ENCODE data around the gene PSTPIP2. TPM values are rescaled to one million over a fixed set of nuclear protein-coding genes. Genes with fewer than 3 reads are reported as not detected.
"Not testable (repeated sequence)": the region's sequence is repeated elsewhere in the genome, so short reads cannot be mapped to it uniquely, and the experiment has no call there.

The PSTPIP2 gene
- total and polyA plus RNA-seq, 4 experiments from 2014 or later = 10.9 to 19.7 (median 13.7) TPM

GRCh38 chr18:45995461-45995860, 76.6 kb downstream of the PSTPIP2 start:
- Mint-ChIP-seq H3K27me3 (no peaks in the 10 kb centered on the region), H3K4me1 (peaks cover 25 to 46% (median 37%) of the 10 kb centered on the region in 4 donors), H3K4me3 (no peak overlapping the region), H3K27ac (peak overlapping the region in 3 of 7 donors; percentile 55 to 77 (median 69)), H3K36me3 (peaks cover 14 to 17% of the 10 kb centered on the region in 2 donors), H3K9me3 (no peaks in the 10 kb centered on the region)
- Histone ChIP-seq H3K27me3 (ENCODE audit: insufficient read depth, low read length) (no peaks in the 10 kb centered on the region), H3K4me1 (ENCODE audit: insufficient read depth, low read length) (peaks cover 43% of the 10 kb centered on the region), H3K27ac (ENCODE audit: low read depth, low read length) (no peak overlapping the region), H3K36me3 (ENCODE audit: insufficient read depth, low read length) (no peaks in the 10 kb centered on the region), H3K4me3 (ENCODE audit: low read length in 2 of 2) (no peak overlapping the region), H3K9me3 (ENCODE audit: control insufficient read depth in 1 of 2, low read length in 2 of 2) (no peaks in the 10 kb centered on the region)
- POLR2A ChIA-PET (ENCODE audit: partially characterized antibody) = interaction anchor here (0.6 to 1.4 kb wide), 2 partner anchors 103 to 167 kb away, joined by 3 to 4 read pairs; partner anchors contain the start of gene ATP5F1A
- no peak for DNase-seq
- intact Hi-C loops (cut with micrococcal nuclease) = loop anchor here (5.0 kb wide), 2 partner anchors 47 to 77 kb away; partner anchors contain the start of gene PSTPIP2
- CTCF ChIA-PET (ENCODE audit: partially characterized antibody) = interaction anchor here (1.4 to 2.7 kb wide), 2 partner anchors 21 to 78 kb away, joined by 4 to 7 read pairs; no protein-coding TSS in a partner anchor

- DNase-seq = no peak
- POLR2A ChIA-PET (ENCODE audit: partially characterized antibody) = interaction anchor here (1.2 kb wide), 1 partner anchor 17 kb away, joined by 4 read pairs; no protein-coding TSS in a partner anchor
- Mint-ChIP-seq H3K4me3 (no peak overlapping the region), H3K9me3 (no peaks in the 10 kb centered on the region), H3K4me1 (peaks cover 14 to 29% (median 22%) of the 10 kb centered on the region in 4 donors), H3K27me3 (no peaks in the 10 kb centered on the region), H3K36me3 (peaks cover 31% of the 10 kb centered on the region in 2 donors), H3K27ac (no peak overlapping the region)
- Histone ChIP-seq H3K4me1 (ENCODE audit: insufficient read depth, low read length) (peaks cover 23% of the 10 kb centered on the region), H3K27ac (ENCODE audit: low read depth, low read length) (no peak overlapping the region), H3K36me3 (ENCODE audit: insufficient read depth, low read length) (no peaks in the 10 kb centered on the region), H3K4me3 (ENCODE audit: low read length in 2 of 2) (no peak overlapping the region), H3K27me3 (ENCODE audit: insufficient read depth, low read length) (no peaks in the 10 kb centered on the region), H3K9me3 (ENCODE audit: control insufficient read depth in 1 of 2, low read length in 2 of 2) (no peaks in the 10 kb centered on the region)
- CTCF ChIA-PET (ENCODE audit: partially characterized antibody) = interaction anchor here (1.1 to 3.3 kb wide), 2 partner anchors 17 to 80 kb away, joined by 4 to 8 read pairs; no protein-coding TSS in a partner anchor
- intact Hi-C loops (cut with micrococcal nuclease) = no loop called here
Observed at GRCh38 chr18:45993438-45993837, 78.6 kb downstream of the PSTPIP2 start.

DNA sequence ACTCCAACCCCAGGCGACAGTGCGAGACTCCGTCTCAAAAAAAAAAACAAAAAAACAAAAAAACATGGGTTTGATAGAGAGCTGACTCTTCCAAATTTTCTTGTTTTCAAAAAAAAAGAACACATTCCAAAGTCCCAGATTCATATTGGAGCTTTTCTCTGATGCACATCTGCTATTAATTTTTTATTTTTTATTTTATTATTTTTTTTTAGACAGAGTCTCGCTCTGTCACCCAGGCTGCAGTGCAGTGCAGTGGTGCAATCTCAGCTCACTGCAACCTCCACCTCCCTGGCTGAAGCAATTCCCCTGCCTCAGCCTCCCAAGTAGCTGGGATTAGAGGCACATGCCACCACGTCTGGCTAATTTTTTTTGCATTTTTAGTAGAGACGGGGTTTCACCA, 79.5 kb downstream of the PSTPIP2 start:
- H3K4me3 ChIP-seq (ENCODE audit: low read length in 2 of 2); H3K9me3 ChIP-seq (ENCODE audit: control insufficient read depth in 1 of 2, low read length in 2 of 2); H3K9me3 Mint-ChIP-seq; POLR2A ChIA-PET (ENCODE audit: partially characterized antibody); H3K27me3 Mint-ChIP-seq; H3K27ac Mint-ChIP-seq; intact Hi-C loops (cut with micrococcal nuclease); H3K27me3 ChIP-seq (ENCODE audit: insufficient read depth, low read length); DNase-seq; H3K27ac ChIP-seq (ENCODE audit: low read depth, low read length); H3K4me3 Mint-ChIP-seq; H3K36me3 ChIP-seq (ENCODE audit: insufficient read depth, low read length): not testable (repeated sequence)
- H3K4me1 ChIP-seq (ENCODE audit: insufficient read depth, low read length) = peaks cover 14% of the 10 kb centered on the region
- Mint-ChIP-seq H3K36me3 (peaks cover 37 to 38% of the 10 kb centered on the region in 2 donors), H3K4me1 (peaks cover 5 to 21% (median 13%) of the 10 kb centered on the region in 4 donors)
- CTCF ChIA-PET (ENCODE audit: partially characterized antibody) = interaction anchor here (0.9 to 3.3 kb wide), 2 partner anchors 81 to 327 kb away, joined by 3 to 8 read pairs; no protein-coding TSS in a partner anchor

- Mint-ChIP-seq H3K36me3 (peaks cover 37 to 43% of the 10 kb centered on the region in 2 donors), H3K4me3 (no peak overlapping the region)
Observed at GRCh38 chr18:45991788-45992187, 80.3 kb downstream of the PSTPIP2 start.

GRCh38 chr18:45984546-45985235, 87.4 kb downstream of the PSTPIP2 start:
- H3K36me3 Mint-ChIP-seq = peaks cover 18 to 26% of the 10 kb centered on the region in 2 donors
- peaks cover 0 to 1% (median 0%) of the 10 kb centered on the region in 8 donors for H3K9me3 Mint-ChIP-seq
- ChIA-PET CTCF (ENCODE audit: partially characterized antibody) (interaction anchor here (3.0 kb wide), 1 partner anchor 89 kb away, joined by 14 read pairs; no protein-coding TSS in a partner anchor), POLR2A (ENCODE audit: partially characterized antibody) (no interaction called here)
- no peak for DNase-seq
- Histone ChIP-seq H3K27me3 (ENCODE audit: insufficient read depth, low read length) (no peaks in the 10 kb centered on the region), H3K9me3 (ENCODE audit: control insufficient read depth in 1 of 2, low read length in 2 of 2) (no peaks in the 10 kb centered on the region), H3K36me3 (ENCODE audit: insufficient read depth, low read length) (no peaks in the 10 kb centered on the region), H3K4me1 (ENCODE audit: insufficient read depth, low read length) (no peaks in the 10 kb centered on the region), H3K4me3 (ENCODE audit: low read length in 2 of 2) (no peak overlapping the region), H3K27ac (ENCODE audit: low read depth, low read length) (no peak overlapping the region)
- intact Hi-C loops (cut with micrococcal nuclease) = no loop called here
- H3K4me1 Mint-ChIP-seq = no peaks in the 10 kb centered on the region
- H3K4me3 Mint-ChIP-seq = no peak overlapping the region
- H3K27ac Mint-ChIP-seq = peak overlapping the region in 1 of 7 donors; percentile 48
- no peaks in the 10 kb centered on the region for H3K27me3 Mint-ChIP-seq

More at GRCh38 chr18:45991788-45992187, 80.3 kb downstream of the PSTPIP2 start:
- POLR2A ChIA-PET (ENCODE audit: partially characterized antibody) = no interaction called here
- DNase-seq = no peak
- H3K4me3 ChIP-seq (ENCODE audit: low read length in 2 of 2) = no peak overlapping the region
- no peaks in the 10 kb centered on the region for H3K9me3 Mint-ChIP-seq
- no peak overlapping the region for H3K27ac ChIP-seq (ENCODE audit: low read depth, low read length)
- H3K27ac Mint-ChIP-seq = no peak overlapping the region
- H3K27me3 Mint-ChIP-seq = no peaks in the 10 kb centered on the region
- peaks cover 5 to 15% (median 7%) of the 10 kb centered on the region in 4 donors for H3K4me1 Mint-ChIP-seq
- intact Hi-C loops (cut with micrococcal nuclease) = no loop called here
- no peaks in the 10 kb centered on the region for H3K9me3 ChIP-seq (ENCODE audit: control insufficient read depth in 1 of 2, low read length in 2 of 2)
- CTCF ChIA-PET (ENCODE audit: partially characterized antibody) = interaction anchor here (0.9 to 3.3 kb wide), 2 partner anchors 82 to 326 kb away, joined by 3 to 8 read pairs; no protein-coding TSS in a partner anchor
- no peaks in the 10 kb centered on the region for H3K27me3 ChIP-seq (ENCODE audit: insufficient read depth, low read length)
- peaks cover 9% of the 10 kb centered on the region for H3K4me1 ChIP-seq (ENCODE audit: insufficient read depth, low read length)
- no peaks in the 10 kb centered on the region for H3K36me3 ChIP-seq (ENCODE audit: insufficient read depth, low read length)

- H3K27me3 ChIP-seq (ENCODE audit: insufficient read depth, low read length) = no peaks in the 10 kb centered on the region
- Mint-ChIP-seq H3K27ac (no peak overlapping the region), H3K4me1 (peaks cover 0 to 7% (median under 1%) of the 10 kb centered on the region in 4 donors), H3K9me3 (peaks cover 0 to 1% (median 0%) of the 10 kb centered on the region in 8 donors), H3K36me3 (peaks cover 0 to 3% of the 10 kb centered on the region in 2 donors), H3K27me3 (no peaks in the 10 kb centered on the region), H3K4me3 (no peak overlapping the region)
- DNase-seq = no peak
- H3K4me3 ChIP-seq (ENCODE audit: low read length in 2 of 2) = no peak overlapping the region
- H3K36me3 ChIP-seq (ENCODE audit: insufficient read depth, low read length) = no peaks in the 10 kb centered on the region
- H3K27ac ChIP-seq (ENCODE audit: low read depth, low read length) = no peak overlapping the region
- intact Hi-C loops (cut with micrococcal nuclease) = no loop called here
- POLR2A ChIA-PET (ENCODE audit: partially characterized antibody) = no interaction called here
- H3K9me3 ChIP-seq (ENCODE audit: control insufficient read depth in 1 of 2, low read length in 2 of 2) = no peaks in the 10 kb centered on the region
- CTCF ChIA-PET (ENCODE audit: partially characterized antibody) = interaction anchor here (1.2 to 3.0 kb wide), 3 partner anchors 7 to 92 kb away, joined by 3 to 14 read pairs (median 6); no protein-coding TSS in a partner anchor
- no peaks in the 10 kb centered on the region for H3K4me1 ChIP-seq (ENCODE audit: insufficient read depth, low read length)
Observed at GRCh38 chr18:45981821-45982220, 90.2 kb downstream of the PSTPIP2 start.

DNA sequence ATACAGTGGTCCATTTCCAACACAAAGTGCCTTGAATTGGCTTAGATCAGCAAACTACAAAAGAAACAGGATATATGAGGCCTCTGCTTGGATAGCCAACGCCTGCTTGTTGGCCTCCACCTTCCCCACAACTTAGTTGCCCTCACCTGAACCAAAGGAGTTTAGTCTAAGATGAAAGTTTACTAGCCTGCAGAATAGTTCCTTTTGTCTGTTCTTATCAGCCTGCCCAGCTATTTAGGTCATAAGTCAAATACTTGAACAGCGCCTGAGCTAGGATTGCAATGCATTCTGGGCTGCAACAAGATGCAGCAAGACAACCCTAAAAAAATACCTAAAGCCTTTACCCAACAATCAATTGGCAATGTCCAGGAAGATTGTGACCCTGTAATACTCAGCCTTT, 91.8 kb downstream of the PSTPIP2 start:
- Histone ChIP-seq H3K4me1 (ENCODE audit: insufficient read depth, low read length) (no peaks in the 10 kb centered on the region), H3K9me3 (ENCODE audit: control insufficient read depth in 1 of 2, low read length in 2 of 2) (no peaks in the 10 kb centered on the region), H3K27ac (ENCODE audit: low read depth, low read length) (no peak overlapping the region), H3K27me3 (ENCODE audit: insufficient read depth, low read length) (no peaks in the 10 kb centered on the region), H3K4me3 (ENCODE audit: low read length in 2 of 2) (no peak overlapping the region), H3K36me3 (ENCODE audit: insufficient read depth, low read length) (no peaks in the 10 kb centered on the region)
- POLR2A ChIA-PET (ENCODE audit: partially characterized antibody) = no interaction called here
- Mint-ChIP-seq H3K36me3 (peaks cover 0 to 2% of the 10 kb centered on the region in 2 donors), H3K4me3 (no peak overlapping the region), H3K4me1 (peaks cover 0 to 11% (median 3%) of the 10 kb centered on the region in 4 donors), H3K27ac (peak overlapping the region in 2 of 7 donors; percentile 18 to 23), H3K9me3 (peaks cover 0 to 1% (median 0%) of the 10 kb centered on the region in 8 donors), H3K27me3 (no peaks in the 10 kb centered on the region)
- CTCF ChIA-PET (ENCODE audit: partially characterized antibody) = no interaction called here
- DNase-seq = no peak
- intact Hi-C loops (cut with micrococcal nuclease) = no loop called here
